Common myeloid progenitor, CD34-positive (primary cell): ENCODE measurements around the gene SNX21.

Experiments
- CTCF ChIA-PET: fragments of 350-600 bp; sonication (Branson Sonifier 250); formaldehyde crosslinking; loops from one replicate; lab custom pipeline; 2021; ENCODE audit warnings: antibody characterized with exemption; lab: Charles Lee
- POLR2A ChIA-PET: fragments of 350-600 bp; sonication (Branson Sonifier 250); formaldehyde crosslinking; loops from one replicate; lab custom pipeline; 2021; ENCODE audit warnings: antibody characterized with exemption; lab: Charles Lee
- DNase-seq, 3 donors: peaks; one replicate each; pipeline versions ENCODE4 v3.0.0 to v3.0.0-alpha.2; 2013
- H3K27ac ChIP-seq, 2 experiments: 1 replicate in 1 of 2; 2 replicates in 1 of 2; pipeline ENCODE4 v1.7.0; 2013; ENCODE audit warnings: inconsistent platforms in 2 of 2, low read length in 2 of 2, mild to moderate bottlenecking in 2 of 2, low read depth in 1 of 2, moderate library complexity in 1 of 2; ENCODE audit not compliant: severe bottlenecking in 2 of 2, insufficient read depth in 1 of 2, poor library complexity in 1 of 2
- H3K27me3 ChIP-seq, 5 experiments: replicated peaks in 2 of 5; 1 replicate in 3 of 5; 2 replicates in 2 of 5; pipeline versions ENCODE4 v1.6.1 to v1.7.0; 2013; ENCODE audit warnings: low read length in 4 of 5, mild to moderate bottlenecking in 2 of 5, moderate library complexity in 2 of 5, inconsistent platforms in 1 of 5; ENCODE audit not compliant: insufficient read depth in 5 of 5, control insufficient read depth in 4 of 5
- H3K36me3 ChIP-seq, 4 experiments: 1 replicate in 2 of 4; 2 replicates in 2 of 4; pipeline versions ENCODE4 v1.6.1 to v1.7.0; 2013; ENCODE audit warnings: low read length in 3 of 4, control low read depth in 1 of 4, mild to moderate bottlenecking in 1 of 4; ENCODE audit not compliant: control insufficient read depth in 4 of 4, insufficient read depth in 4 of 4
- H3K4me1 ChIP-seq, 4 experiments: 1 replicate in 3 of 4; 2 replicates in 1 of 4; pipeline versions ENCODE4 v1.6.1 to v1.7.1; 2013; ENCODE audit warnings: low read length in 3 of 4, mild to moderate bottlenecking in 3 of 4, control low read depth in 1 of 4, inconsistent platforms in 1 of 4, moderate library complexity in 1 of 4; ENCODE audit not compliant: control insufficient read depth in 4 of 4, insufficient read depth in 4 of 4; ENCODE audit errors: control extremely low read depth in 1 of 4
- H3K4me3 ChIP-seq, 7 experiments: 1 replicate in 4 of 7; 2 replicates in 3 of 7; pipeline versions ENCODE4 v1.5.1 to v1.7.0; 2013; ENCODE audit warnings: mild to moderate bottlenecking in 7 of 7, low read length in 6 of 7, moderate library complexity in 6 of 7, inconsistent platforms in 2 of 7, low read depth in 2 of 7, control low read depth in 1 of 7; ENCODE audit not compliant: insufficient read depth in 4 of 7, control insufficient read depth in 1 of 7; ENCODE audit errors: extremely low read depth in 1 of 7
- H3K9me3 ChIP-seq, 5 experiments: 1 replicate in 4 of 5; 2 replicates in 1 of 5; pipeline versions ENCODE4 v1.6.1 to v1.7.1; 2013; ENCODE audit warnings: low read length in 4 of 5, mild to moderate bottlenecking in 2 of 5, inconsistent platforms in 1 of 5, low read depth in 1 of 5, moderate library complexity in 1 of 5; ENCODE audit not compliant: control insufficient read depth in 4 of 5, insufficient read depth in 2 of 5; ENCODE audit errors: control extremely low read depth in 1 of 5
- WGBS: methylation state at CpG from one replicate; pipeline ENCODE4 v1.1.5; 2013; ENCODE audit not compliant: insufficient coverage; 5-methylcytosine and 5-hydroxymethylcytosine counted together

The SNX21 gene

GRCh38 chr20:45822857-45823256, 10.7 kb upstream of the SNX21 start:
- WGBS, result 5% methylated on average over 17 of the region's 24 CpGs
- peaks cover 0 to 18% (median 5%) of the 10 kb centered on the region in 5 experiments for H3K27me3 ChIP-seq
- H3K4me3 ChIP-seq, result peak overlapping the region in 4 of 7 experiments; percentile 36 to 72 (median 61)
- H3K27ac ChIP-seq, result no peak overlapping the region
- no peaks in the 10 kb centered on the region for H3K36me3 ChIP-seq
- H3K9me3 ChIP-seq, result no peaks in the 10 kb centered on the region
- peaks cover 0 to 29% (median 16%) of the 10 kb centered on the region in 4 experiments for H3K4me1 ChIP-seq
- ChIA-PET POLR2A (no interaction called here), CTCF (interaction anchor here (1.0 to 2.4 kb wide), 8 partner anchors 9 to 148 kb away, joined by 4 to 9 read pairs (median 6); partner anchors contain the start of genes SNX21 and UBE2C)
- peak in 2 of 3 donors; percentile 42 to 61 for DNase-seq

DNA sequence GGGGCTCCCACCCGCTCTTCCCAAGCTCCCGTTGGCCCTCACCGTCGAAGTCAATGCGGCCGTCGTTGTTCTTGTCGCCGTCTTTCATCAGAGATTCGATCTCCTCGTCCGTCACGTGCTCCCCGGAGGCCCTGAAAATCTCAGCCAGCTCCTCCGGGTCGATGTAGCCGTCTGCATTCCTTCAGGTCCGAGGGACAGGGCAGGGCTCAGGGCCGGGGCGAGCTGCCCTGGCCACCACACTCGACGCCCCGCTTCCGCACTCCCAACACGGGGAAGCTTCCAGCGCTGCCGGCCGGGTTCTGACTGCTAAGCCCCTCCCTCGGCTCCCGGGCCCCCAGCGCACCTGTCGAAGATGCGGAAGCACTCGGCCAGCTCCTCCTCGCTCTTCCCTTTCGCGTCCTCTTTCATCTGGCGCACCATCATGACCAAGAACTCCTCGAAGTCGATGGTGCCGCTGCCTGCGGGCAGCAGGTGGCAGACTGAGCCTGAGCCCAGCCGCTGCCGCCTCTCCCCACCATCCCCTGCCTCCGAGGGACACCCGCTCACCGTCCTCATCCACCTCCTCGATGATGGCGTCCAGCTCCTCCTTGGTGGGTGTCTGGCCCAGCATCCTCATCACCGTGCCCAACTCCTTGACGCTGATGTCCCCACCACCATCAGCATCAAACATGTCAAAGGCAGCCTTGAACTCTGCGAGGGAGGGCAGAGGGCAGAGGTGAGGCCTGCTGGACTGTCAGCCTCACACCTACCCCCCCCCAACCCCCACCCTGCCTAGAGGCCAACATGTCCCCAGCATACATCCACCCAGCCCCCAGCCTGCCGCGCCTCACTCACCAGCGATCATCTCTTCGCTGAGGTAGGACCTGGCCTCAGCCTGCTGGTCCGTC, 9.4 kb upstream of the SNX21 start:
- H3K27ac ChIP-seq, result no peak overlapping the region
- POLR2A ChIA-PET, result no interaction called here
- peaks cover 0 to 29% (median 16%) of the 10 kb centered on the region in 4 experiments for H3K4me1 ChIP-seq
- peak; percentile 59 to 72 (median 71) for DNase-seq
- H3K36me3 ChIP-seq, result no peaks in the 10 kb centered on the region
- CTCF ChIA-PET, result interaction anchor here (0.8 to 3.8 kb wide), 15 partner anchors 9 to 146 kb away, joined by 3 to 24 read pairs (median 4); no protein-coding TSS in a partner anchor
- WGBS, result 19% methylated on average over 34 of the region's 57 CpGs
- peaks cover 0 to 18% (median 5%) of the 10 kb centered on the region in 5 experiments for H3K27me3 ChIP-seq
- no peaks in the 10 kb centered on the region for H3K9me3 ChIP-seq
- H3K4me3 ChIP-seq, result peak overlapping the region in 3 of 7 experiments; percentile 28 to 66 (median 57)

DNA sequence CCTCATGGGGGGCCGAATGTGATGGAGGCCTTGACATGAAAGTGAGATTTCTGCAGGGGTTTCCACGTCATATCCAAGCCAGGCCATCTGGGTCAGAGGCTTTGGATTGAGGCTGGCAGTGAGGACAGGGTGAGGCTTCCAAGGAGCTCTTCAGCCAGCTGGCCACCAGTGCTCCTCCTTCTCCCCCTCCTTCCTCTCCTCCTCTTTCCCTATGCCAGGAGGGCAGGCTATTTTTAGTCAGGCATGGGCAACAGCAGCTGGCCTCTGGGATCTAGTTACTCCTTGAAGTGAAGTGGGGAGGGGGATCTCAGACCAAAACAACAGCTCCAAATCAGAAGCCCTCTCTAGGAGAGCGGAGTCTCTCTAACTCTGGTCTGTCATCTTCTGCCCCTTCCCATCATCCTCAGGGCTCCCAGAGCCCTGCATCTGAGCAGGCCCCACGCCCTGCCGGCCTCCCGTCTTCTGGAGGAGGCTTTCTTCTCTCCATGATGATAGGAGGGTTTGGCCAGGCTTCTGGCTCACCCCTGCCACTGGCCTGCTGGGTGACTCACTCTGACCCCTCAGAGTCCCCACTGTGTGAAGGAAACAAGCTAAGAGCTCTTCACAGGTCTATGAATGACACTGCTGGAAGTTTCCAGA, 7.1 kb upstream of the SNX21 start:
- ChIA-PET CTCF (interaction anchor here (0.9 to 3.8 kb wide), 5 partner anchors 14 to 144 kb away, joined by 3 to 24 read pairs (median 3); no protein-coding TSS in a partner anchor), POLR2A (no interaction called here)
- Histone ChIP-seq H3K36me3 (no peaks in the 10 kb centered on the region), H3K9me3 (no peaks in the 10 kb centered on the region), H3K4me3 (no peak overlapping the region), H3K4me1 (peaks cover 0 to 20% (median 13%) of the 10 kb centered on the region in 4 experiments), H3K27ac (no peak overlapping the region), H3K27me3 (peaks cover 0 to 18% (median 5%) of the 10 kb centered on the region in 5 experiments)
- DNase-seq, result no peak
- 95% methylated on average over 4 of the region's 6 CpGs for WGBS

- CTCF ChIA-PET, result interaction anchor here (0.6 to 3.8 kb wide), 3 partner anchors 13 to 135 kb away, joined by 3 to 24 read pairs (median 3); no protein-coding TSS in a partner anchor
- Histone ChIP-seq H3K4me1 (peaks cover 0 to 20% (median 13%) of the 10 kb centered on the region in 4 experiments), H3K27me3 (peaks cover 0 to 18% (median 5%) of the 10 kb centered on the region in 5 experiments), H3K4me3 (no peak within 1 kb of the TSS), H3K27ac (no peak within 1 kb of the TSS), H3K9me3 (no peaks in the 10 kb centered on the region), H3K36me3 (no peaks in the 10 kb centered on the region)
- WGBS, result 96% methylated on average over 5 of the region's 8 CpGs
- POLR2A ChIA-PET, result no interaction called here
- DNase-seq, result no peak
These were observed 6.5 kb upstream of the SNX21 start, which contains the start of gene TNNC2 for GRCh38 chr20:45827030-45827652. TNNC2 (minus strand) TSS chr20:45827312; CDS start chr20:45827248, 64 bp downstream.

GRCh38 chr20:45827712-45828111, 5.9 kb upstream of the SNX21 start:
- 99% methylated on average over 5 of the region's 6 CpGs for WGBS
- ChIA-PET POLR2A (no interaction called here), CTCF (interaction anchor here (0.6 to 1.4 kb wide), 4 partner anchors 10 to 109 kb away, joined by 3 to 5 read pairs (median 4); no protein-coding TSS in a partner anchor)
- peaks cover 0 to 14% (median 4%) of the 10 kb centered on the region in 5 experiments for H3K27me3 ChIP-seq
- no peak overlapping the region for H3K27ac ChIP-seq
- no peaks in the 10 kb centered on the region for H3K36me3 ChIP-seq
- no peak for DNase-seq
- peaks cover 0 to 20% (median 14%) of the 10 kb centered on the region in 4 experiments for H3K4me1 ChIP-seq
- no peaks in the 10 kb centered on the region for H3K9me3 ChIP-seq
- H3K4me3 ChIP-seq, result no peak overlapping the region

DNA sequence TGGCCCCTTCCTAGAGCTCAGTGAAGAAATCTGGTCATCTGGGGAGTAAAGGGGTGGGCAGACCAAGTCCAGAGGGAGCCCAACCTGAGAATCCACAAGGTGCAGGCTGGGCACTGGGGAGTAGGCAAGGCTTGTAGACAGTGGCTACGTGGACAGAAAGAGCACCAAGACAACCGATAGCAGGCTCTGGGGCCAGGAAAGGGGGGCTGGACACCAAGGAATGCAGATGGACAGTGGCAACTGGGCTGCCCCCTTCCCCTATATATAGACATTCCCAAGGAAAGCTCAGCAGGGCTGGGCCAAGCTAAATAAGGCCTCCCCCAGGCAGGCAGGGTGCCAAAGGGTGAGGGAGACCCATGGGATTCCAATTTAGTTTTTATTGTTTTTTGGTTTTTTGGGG, 5.0 kb upstream of the SNX21 start:
- Histone ChIP-seq H3K4me1 (peaks cover 3 to 21% (median 15%) of the 10 kb centered on the region in 4 experiments), H3K4me3 (no peak overlapping the region), H3K27ac (no peak overlapping the region), H3K36me3 (no peaks in the 10 kb centered on the region), H3K27me3 (peaks cover 0 to 8% (median 3%) of the 10 kb centered on the region in 5 experiments), H3K9me3 (no peaks in the 10 kb centered on the region)
- CTCF ChIA-PET, result interaction anchor here (0.6 to 1.4 kb wide), 4 partner anchors 11 to 29 kb away, joined by 3 to 5 read pairs (median 4); no protein-coding TSS in a partner anchor
- DNase-seq, result no peak
- POLR2A ChIA-PET, result no interaction called here
- 100% methylated on average over 2 of the region's 2 CpGs for WGBS
